Limb (tissue), 2 donors: ENCODE data around the gene CRYGN.

Experiments used
- DNase-seq, 2 donors: peaks; one replicate each; pipeline ENCODE4 v3.0.0-alpha.2; 2016; ENCODE audit errors: extremely low spot score in 2 of 2

The CRYGN gene

GRCh38 chr7:151438864-151439601, 908 bp downstream of the CRYGN start:
- DNase-seq, result no peak

GRCh38 chr7:151437866-151438516, 1.9 kb downstream of the CRYGN start:
- no peak for DNase-seq

GRCh38 chr7:151437159-151437553, 2.8 kb downstream of the CRYGN start:
- DNase-seq, result no peak

- DNase-seq, result no peak
Measured at GRCh38 chr7:151436446-151437158, 3.3 kb downstream of the CRYGN start.

- DNase-seq, result no peak
Measured at GRCh38 chr7:151435971-151436370, 4.0 kb downstream of the CRYGN start.

- no peak for DNase-seq
Measured at GRCh38 chr7:151435103-151435916, 4.6 kb downstream of the CRYGN start.

GRCh38 chr7:151434549-151434948, 5.4 kb downstream of the CRYGN start:
- DNase-seq, result no peak

GRCh38 chr7:151433721-151434400, 6.1 kb downstream of the CRYGN start:
- no peak for DNase-seq

GRCh38 chr7:151432658-151433521, 7.1 kb downstream of the CRYGN start:
- no peak for DNase-seq

- DNase-seq, result no peak
Measured at GRCh38 chr7:151431768-151432311, 8.1 kb downstream of the CRYGN start.

- no peak for DNase-seq
Measured at GRCh38 chr7:151431281-151431767, 8.6 kb downstream of the CRYGN start.

- no peak for DNase-seq
Measured at GRCh38 chr7:151430391-151431205, 9.3 kb downstream of the CRYGN start.

GRCh38 chr7:151429560-151430331, 10.2 kb downstream of the CRYGN start:
- no peak for DNase-seq

GRCh38 chr7:151429237-151429559, 10.7 kb downstream of the CRYGN start:
- DNase-seq, result no peak

GRCh38 chr7:151428378-151429236, 11.3 kb downstream of the CRYGN start:
- no peak for DNase-seq

GRCh38 chr7:151427705-151428377, 12.1 kb downstream of the CRYGN start:
- no peak for DNase-seq
